DND-41 (cell line): ENCODE data around the gene MORN1.

Experiments
- EZH2 ChIP-seq: IDR thresholded peaks from 3 replicates; pipeline ENCODE4 v1.6.1; 2012; ENCODE audit warnings: borderline replicate concordance, low read depth, mild to moderate bottlenecking, moderate library complexity, low read length, inconsistent platforms; ENCODE audit not compliant: severe bottlenecking
- TF ChIP-seq, protein P1 (sequence below): IDR thresholded peaks from 2 replicates; pipeline ENCODE4 v1.5.1; 2012; ENCODE audit warnings: borderline replicate concordance, low read length, moderate library complexity, mild to moderate bottlenecking; ENCODE audit not compliant: poor library complexity, severe bottlenecking; ENCODE audit errors: extremely low read depth

GRCh38 chr1:2312160-2312514 is 79.2 kb downstream of the MORN1 start:
- TF ChIP-seq, protein P1, sequence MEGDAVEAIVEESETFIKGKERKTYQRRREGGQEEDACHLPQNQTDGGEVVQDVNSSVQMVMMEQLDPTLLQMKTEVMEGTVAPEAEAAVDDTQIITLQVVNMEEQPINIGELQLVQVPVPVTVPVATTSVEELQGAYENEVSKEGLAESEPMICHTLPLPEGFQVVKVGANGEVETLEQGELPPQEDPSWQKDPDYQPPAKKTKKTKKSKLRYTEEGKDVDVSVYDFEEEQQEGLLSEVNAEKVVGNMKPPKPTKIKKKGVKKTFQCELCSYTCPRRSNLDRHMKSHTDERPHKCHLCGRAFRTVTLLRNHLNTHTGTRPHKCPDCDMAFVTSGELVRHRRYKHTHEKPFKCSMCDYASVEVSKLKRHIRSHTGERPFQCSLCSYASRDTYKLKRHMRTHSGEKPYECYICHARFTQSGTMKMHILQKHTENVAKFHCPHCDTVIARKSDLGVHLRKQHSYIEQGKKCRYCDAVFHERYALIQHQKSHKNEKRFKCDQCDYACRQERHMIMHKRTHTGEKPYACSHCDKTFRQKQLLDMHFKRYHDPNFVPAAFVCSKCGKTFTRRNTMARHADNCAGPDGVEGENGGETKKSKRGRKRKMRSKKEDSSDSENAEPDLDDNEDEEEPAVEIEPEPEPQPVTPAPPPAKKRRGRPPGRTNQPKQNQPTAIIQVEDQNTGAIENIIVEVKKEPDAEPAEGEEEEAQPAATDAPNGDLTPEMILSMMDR = no peak
- no peak for TF ChIP-seq EZH2
